ENCODE results near the gene KRTAP2-2.

GRCh38 chr17:41054025-41054424, 1.0 kb downstream of the KRTAP2-2 start:
- TF ChIP-seq PHF8 (CRISPR knock-in tag; IDR thresholded peaks at IDR 0.05) = no peak
- no peak for TF ChIP-seq MXI1 (IDR thresholded peaks at IDR 0.05; ENCODE audit: borderline replicate concordance, low read depth, low read length)
- no peak for TF ChIP-seq CREB1 (IDR thresholded peaks at IDR 0.05)
- TF ChIP-seq CREB1 (CRISPR knock-in tag; IDR thresholded peaks at IDR 0.05) = no peak
- TF ChIP-seq KLF6 (CRISPR knock-in tag; IDR thresholded peaks at IDR 0.05) = no peak
- no peak for TF ChIP-seq POLR2A (IDR thresholded peaks at IDR 0.05; ENCODE audit: insufficient read depth in 1 of 2, low read depth in 2 of 2, low read length in 2 of 2)
- TF ChIP-seq, protein P1, sequence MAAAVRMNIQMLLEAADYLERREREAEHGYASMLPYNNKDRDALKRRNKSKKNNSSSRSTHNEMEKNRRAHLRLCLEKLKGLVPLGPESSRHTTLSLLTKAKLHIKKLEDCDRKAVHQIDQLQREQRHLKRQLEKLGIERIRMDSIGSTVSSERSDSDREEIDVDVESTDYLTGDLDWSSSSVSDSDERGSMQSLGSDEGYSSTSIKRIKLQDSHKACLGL (CRISPR knock-in tag; IDR thresholded peaks at IDR 0.05) = no peak
- no peak for TF ChIP-seq ZBTB8A (CRISPR knock-in tag; IDR thresholded peaks at IDR 0.05; ENCODE audit: borderline replicate concordance, low read depth)
- no peak for TF ChIP-seq FOSL2 (CRISPR knock-in tag; IDR thresholded peaks at IDR 0.05)
- no peak for TF ChIP-seq USF2 (IDR thresholded peaks at IDR 0.05; ENCODE audit: low read depth, low read length)
- no peak for TF ChIP-seq USF2 (CRISPR knock-in tag; IDR thresholded peaks at IDR 0.05; ENCODE audit: borderline replicate concordance)
- TF ChIP-seq, protein P2, sequence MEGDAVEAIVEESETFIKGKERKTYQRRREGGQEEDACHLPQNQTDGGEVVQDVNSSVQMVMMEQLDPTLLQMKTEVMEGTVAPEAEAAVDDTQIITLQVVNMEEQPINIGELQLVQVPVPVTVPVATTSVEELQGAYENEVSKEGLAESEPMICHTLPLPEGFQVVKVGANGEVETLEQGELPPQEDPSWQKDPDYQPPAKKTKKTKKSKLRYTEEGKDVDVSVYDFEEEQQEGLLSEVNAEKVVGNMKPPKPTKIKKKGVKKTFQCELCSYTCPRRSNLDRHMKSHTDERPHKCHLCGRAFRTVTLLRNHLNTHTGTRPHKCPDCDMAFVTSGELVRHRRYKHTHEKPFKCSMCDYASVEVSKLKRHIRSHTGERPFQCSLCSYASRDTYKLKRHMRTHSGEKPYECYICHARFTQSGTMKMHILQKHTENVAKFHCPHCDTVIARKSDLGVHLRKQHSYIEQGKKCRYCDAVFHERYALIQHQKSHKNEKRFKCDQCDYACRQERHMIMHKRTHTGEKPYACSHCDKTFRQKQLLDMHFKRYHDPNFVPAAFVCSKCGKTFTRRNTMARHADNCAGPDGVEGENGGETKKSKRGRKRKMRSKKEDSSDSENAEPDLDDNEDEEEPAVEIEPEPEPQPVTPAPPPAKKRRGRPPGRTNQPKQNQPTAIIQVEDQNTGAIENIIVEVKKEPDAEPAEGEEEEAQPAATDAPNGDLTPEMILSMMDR (CRISPR knock-in tag; IDR thresholded peaks at IDR 0.05) = no peak
- no peak for TF ChIP-seq ZNF260 (CRISPR knock-in tag; IDR thresholded peaks at IDR 0.05; ENCODE audit: borderline replicate concordance, low read depth)
- no peak for TF ChIP-seq ZNF12 (CRISPR knock-in tag; IDR thresholded peaks at IDR 0.05)

Data from HepG2 (cell line).